B cell (primary cell): ENCODE measurements around the gene MPPE1. TPM values are rescaled to one million over a fixed set of nuclear protein-coding genes. Genes with fewer than 3 reads are reported as not detected.

ENCODE experiments used
- ATAC-seq: fragments of 200-7000 bp; cut with Tn5 transposase; one replicate; pipeline ENCODE4 v1.10.0; 2021; ENCODE audit warnings: low read depth, mild to moderate bottlenecking, moderate number of reproducible peaks, moderate library complexity
- CTCF ChIA-PET: fragments of 350-600 bp; sonication (Branson Sonifier 250); formaldehyde crosslinking; loops from one replicate; lab custom pipeline; 2021; ENCODE audit warnings: antibody characterized with exemption, inconsistent platforms; lab: Charles Lee
- POLR2A ChIA-PET: fragments of 350-600 bp; sonication (Branson Sonifier 250); formaldehyde crosslinking; loops from one replicate; lab custom pipeline; 2021; ENCODE audit warnings: antibody characterized with exemption; lab: Charles Lee
- DNase-seq: peaks from one replicate; pipeline ENCODE4 v3.0.0; 2013
- H2AFZ ChIP-seq: 2 replicates; pipeline ENCODE4 v1.6.1; 2012; ENCODE audit warnings: mild to moderate bottlenecking, low read depth, low read length; ENCODE audit not compliant: insufficient read depth, poor library complexity, severe bottlenecking
- H3K27ac ChIP-seq, 2 donors: 1 replicate in 1 of 2; 2 replicates in 1 of 2; pipeline ENCODE4 v1.5.1; 2012 to 2013; ENCODE audit warnings: low read length in 2 of 2, mild to moderate bottlenecking in 2 of 2, moderate library complexity in 1 of 2
- H3K27me3 ChIP-seq, 4 experiments: fragments of 200-600 bp in 1 of 4; sonication (generic) in 1 of 4; replicated peaks in 1 of 4; 1 replicate in 2 of 4; 2 replicates in 2 of 4; pipeline versions ENCODE4 v1.6.1 to v1.7.0; 2013 to 2016; ENCODE audit warnings: low read length in 3 of 4, mild to moderate bottlenecking in 2 of 4, mixed read lengths in 1 of 4, moderate library complexity in 1 of 4; ENCODE audit not compliant: insufficient read depth in 4 of 4, control insufficient read depth in 3 of 4; ENCODE audit errors: control extremely low read depth in 1 of 4
- H3K36me3 ChIP-seq, 2 experiments: replicated peaks in 1 of 2; 1 replicate in 1 of 2; 2 replicates in 1 of 2; pipeline versions ENCODE4 v1.6.1 to v1.7.1; 2013; ENCODE audit warnings: low read length in 1 of 2; ENCODE audit not compliant: insufficient read depth in 2 of 2, control insufficient read depth in 1 of 2; ENCODE audit errors: control extremely low read depth in 1 of 2, extremely low read depth in 1 of 2
- H3K4me1 ChIP-seq, 2 donors: fragments of 200-600 bp in 1 of 2; sonication (generic) in 1 of 2; 1 replicate in 1 of 2; 2 replicates in 1 of 2; pipeline versions ENCODE4 v1.5.1 to v1.6.1; 2013 to 2017; ENCODE audit warnings: low read length in 2 of 2; ENCODE audit not compliant: control insufficient read depth in 2 of 2, insufficient read depth in 2 of 2
- H3K4me2 ChIP-seq: replicated peaks from 2 replicates; pipeline ENCODE3; 2012; ENCODE audit warnings: mild to moderate bottlenecking, low read depth, low read length; ENCODE audit not compliant: poor library complexity, severe bottlenecking
- H3K4me3 ChIP-seq, 5 experiments: fragments of 200-600 bp in 1 of 5; sonication (generic) in 1 of 5; 1 replicate in 3 of 5; 2 replicates in 2 of 5; pipeline versions ENCODE4 v1.5.1 to v1.7.0; 2011 to 2016; ENCODE audit warnings: low read length in 4 of 5, mild to moderate bottlenecking in 4 of 5, low read depth in 2 of 5, control low read depth in 1 of 5, moderate library complexity in 1 of 5; ENCODE audit not compliant: insufficient read depth in 1 of 5; ENCODE audit errors: control extremely low read depth in 1 of 5, extremely low read depth in 1 of 5
- H3K79me2 ChIP-seq: fragments of 200-600 bp; sonication (generic); one replicate; pipeline ENCODE4 v1.6.0; 2016; ENCODE audit warnings: low read length; ENCODE audit not compliant: control insufficient read depth, insufficient read depth
- H3K9ac ChIP-seq: fragments of 200-600 bp; sonication (generic); 2 replicates; pipeline ENCODE4 v1.6.1; 2017; ENCODE audit warnings: mild to moderate bottlenecking, low read length, moderate library complexity
- H3K9me3 ChIP-seq, 3 donors: one replicate each; pipeline versions ENCODE4 v1.6.1 to v1.7.1; 2013; ENCODE audit warnings: low read length in 2 of 3; ENCODE audit not compliant: control insufficient read depth in 2 of 3, insufficient read depth in 1 of 3; ENCODE audit errors: control extremely low read depth in 1 of 3
- H4K20me1 ChIP-seq: 2 replicates; pipeline ENCODE4 v1.6.0; 2012; ENCODE audit warnings: mild to moderate bottlenecking, low read length; ENCODE audit not compliant: insufficient read depth, control insufficient read depth, poor library complexity, severe bottlenecking
- H3K27ac Mint-ChIP-seq: one replicate; pipeline ENCODE4 v1.8.0; 2021; ENCODE audit warnings: mixed read lengths
- H3K27me3 Mint-ChIP-seq: one replicate; pipeline ENCODE4 v1.8.0; 2021; ENCODE audit warnings: mixed read lengths
- H3K4me1 Mint-ChIP-seq: one replicate; pipeline ENCODE4 v1.8.0; 2021; ENCODE audit warnings: mixed read lengths
- H3K4me3 Mint-ChIP-seq: one replicate; pipeline ENCODE4 v1.8.0; 2021; ENCODE audit warnings: mixed read lengths
- H3K9me3 Mint-ChIP-seq: one replicate; pipeline ENCODE4 v1.8.0; 2022; ENCODE audit warnings: mixed read lengths; ENCODE audit not compliant: insufficient read depth
- EZH2 ChIP-seq: IDR thresholded peaks from 2 replicates; pipeline ENCODE4 v1.6.1; 2012; ENCODE audit warnings: borderline replicate concordance, low read depth, mild to moderate bottlenecking, moderate library complexity, low read length; ENCODE audit not compliant: insufficient read depth, poor library complexity, severe bottlenecking
- whole genome bisulfite sequencing: methylation state at CpG from one replicate; pipeline ENCODE4 v1.1.5; 2013; ENCODE audit warnings: missing lambda C conversion rate; ENCODE audit not compliant: insufficient coverage; 5-methylcytosine and 5-hydroxymethylcytosine counted together
- intact Hi-C: fragments of 100-400 bp; cut with micrococcal nuclease; formaldehyde crosslinking; loops from one replicate; pipeline ENCODE4 v1.10.0; 2022
- polyA plus RNA-seq: library from polyadenylated mRNA; depleted of rRNA; stranded (reverse); fragments of >200 nt; gene quantifications from 2 replicates; pipeline ENCODE4 v1.2.3, GENCODE V29; 2012
- total RNA-seq, 2 donors: library from RNA; stranded (reverse); fragments of 120-200 nt in 1 of 2; gene quantifications; 1 replicate in 1 of 2; 2 replicates in 1 of 2; pipeline versions ENCODE4 v1.2.3 to v1.2.4, GENCODE V29; 2013 to 2022
- TF ChIP-seq, protein P1 (sequence below): fragments of 200-600 bp; IDR thresholded peaks from one replicate; pipeline ENCODE4 v1.8.0; 2022; ENCODE audit warnings: antibody characterized with exemption, mild to moderate bottlenecking

The MPPE1 gene
- total and polyA plus RNA-seq, 2 donors (not counting 1 experiment from before 2014, with no cell fraction given): 51.1 to 57.5 TPM

DNA sequence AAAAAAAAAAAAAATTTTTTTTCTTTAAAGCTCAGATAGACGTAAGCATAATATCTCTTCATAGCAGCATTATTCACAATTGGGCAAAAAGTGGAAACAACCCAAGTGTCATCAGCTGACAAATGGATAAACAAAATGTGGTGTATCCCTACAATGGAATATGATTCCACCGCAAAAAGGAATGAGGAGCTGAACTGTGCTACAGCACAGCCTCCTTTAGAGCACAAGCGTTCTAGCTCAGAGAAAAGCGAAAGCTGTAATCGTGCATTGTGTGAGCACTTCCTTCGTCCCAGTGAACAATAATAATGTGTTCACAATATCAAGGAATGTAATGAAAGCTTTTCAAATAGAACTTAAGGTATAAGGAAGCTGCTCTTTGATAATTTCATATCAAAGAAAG, 68.6 kb downstream of the MPPE1 start:
- no peaks in the 10 kb centered on the region for H3K9me3 ChIP-seq
- no peak overlapping the region for H3K4me3 ChIP-seq
- no peaks in the 10 kb centered on the region for H3K4me1 ChIP-seq
- TF ChIP-seq, protein P1, sequence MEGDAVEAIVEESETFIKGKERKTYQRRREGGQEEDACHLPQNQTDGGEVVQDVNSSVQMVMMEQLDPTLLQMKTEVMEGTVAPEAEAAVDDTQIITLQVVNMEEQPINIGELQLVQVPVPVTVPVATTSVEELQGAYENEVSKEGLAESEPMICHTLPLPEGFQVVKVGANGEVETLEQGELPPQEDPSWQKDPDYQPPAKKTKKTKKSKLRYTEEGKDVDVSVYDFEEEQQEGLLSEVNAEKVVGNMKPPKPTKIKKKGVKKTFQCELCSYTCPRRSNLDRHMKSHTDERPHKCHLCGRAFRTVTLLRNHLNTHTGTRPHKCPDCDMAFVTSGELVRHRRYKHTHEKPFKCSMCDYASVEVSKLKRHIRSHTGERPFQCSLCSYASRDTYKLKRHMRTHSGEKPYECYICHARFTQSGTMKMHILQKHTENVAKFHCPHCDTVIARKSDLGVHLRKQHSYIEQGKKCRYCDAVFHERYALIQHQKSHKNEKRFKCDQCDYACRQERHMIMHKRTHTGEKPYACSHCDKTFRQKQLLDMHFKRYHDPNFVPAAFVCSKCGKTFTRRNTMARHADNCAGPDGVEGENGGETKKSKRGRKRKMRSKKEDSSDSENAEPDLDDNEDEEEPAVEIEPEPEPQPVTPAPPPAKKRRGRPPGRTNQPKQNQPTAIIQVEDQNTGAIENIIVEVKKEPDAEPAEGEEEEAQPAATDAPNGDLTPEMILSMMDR: no peak
- TF ChIP-seq EZH2: no peak
- Mint-ChIP-seq H3K27me3 (peaks cover 4% of the 10 kb centered on the region), H3K27ac (no peak overlapping the region), H3K4me3 (no peak overlapping the region), H3K9me3 (no peaks in the 10 kb centered on the region), H3K4me1 (no peaks in the 10 kb centered on the region)
- ATAC-seq: no peak
- WGBS: 96% methylated on average over 2 of the region's 6 CpGs
- H2AFZ ChIP-seq: no peak overlapping the region
- H3K27ac ChIP-seq: no peak overlapping the region
- no peak overlapping the region for H3K4me2 ChIP-seq
- no peaks in the 10 kb centered on the region for H4K20me1 ChIP-seq
- peaks cover 0 to 2% (median 0%) of the 10 kb centered on the region in 4 experiments for H3K27me3 ChIP-seq
- no peaks in the 10 kb centered on the region for H3K79me2 ChIP-seq
- POLR2A ChIA-PET: no interaction called here
- no peak for DNase-seq
- CTCF ChIA-PET: no interaction called here
- H3K36me3 ChIP-seq: no peaks in the 10 kb centered on the region
- no peak overlapping the region for H3K9ac ChIP-seq
- intact Hi-C loops: no loop called here

DNA sequence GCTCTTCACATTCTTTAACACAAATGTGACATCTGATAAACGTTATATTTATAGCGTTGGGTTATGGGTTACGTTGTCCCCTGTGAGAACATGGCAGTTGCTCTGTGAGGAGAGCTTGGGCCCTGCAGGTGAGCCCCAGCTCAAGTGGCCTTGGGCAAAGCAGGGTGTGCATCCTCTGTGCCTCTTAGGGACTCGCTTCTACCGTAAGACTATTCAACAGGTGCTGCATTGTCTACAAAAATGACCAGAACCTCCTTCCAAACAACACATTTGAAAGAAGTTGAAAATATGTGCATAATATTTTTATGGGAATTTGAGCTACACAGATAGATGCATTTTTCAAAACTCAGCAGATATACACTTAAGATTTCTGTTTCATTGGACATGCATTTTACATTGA, 73.3 kb downstream of the MPPE1 start:
- Mint-ChIP-seq H3K4me1 (no peaks in the 10 kb centered on the region), H3K27me3 (peaks cover 12% of the 10 kb centered on the region), H3K9me3 (no peaks in the 10 kb centered on the region), H3K27ac (no peak overlapping the region), H3K4me3 (no peak overlapping the region)
- TF ChIP-seq, protein P1: no peak
- no peak for TF ChIP-seq EZH2
- Histone ChIP-seq H3K4me3 (no peak overlapping the region), H3K4me1 (no peaks in the 10 kb centered on the region), H3K9me3 (no peaks in the 10 kb centered on the region), H4K20me1 (no peaks in the 10 kb centered on the region), H3K79me2 (no peaks in the 10 kb centered on the region), H2AFZ (no peak overlapping the region), H3K27ac (no peak overlapping the region), H3K4me2 (no peak overlapping the region), H3K27me3 (no peaks in the 10 kb centered on the region), H3K36me3 (no peaks in the 10 kb centered on the region), H3K9ac (no peak overlapping the region)
- DNase-seq (no peak), ATAC-seq (no peak)
- 83% methylated on average over 1 of the region's 5 CpGs for WGBS
- intact Hi-C loops: no loop called here
- ChIA-PET POLR2A (no interaction called here), CTCF (interaction anchor here (1.4 kb wide), 1 partner anchor 12 kb away, joined by 3 read pairs; no protein-coding TSS in a partner anchor)

Other genes with a start within 250 kb of the MPPE1 start
- gene GNAL, start 219.1 kb downstream of the MPPE1 start, total RNA-seq: 0.12 and 0.36 TPM in 2 replicates
- gene GNAL, start 219.1 kb downstream of the MPPE1 start, polyA plus RNA-seq: 0.01 and 0.10 TPM in 2 replicates
- gene CHMP1B, start 56.9 kb downstream of the MPPE1 start, total RNA-seq: 52.2 and 55.4 TPM in 2 replicates
- 86.0 and 108 TPM in 2 replicates for gene CHMP1B, start 56.9 kb downstream of the MPPE1 start, polyA plus RNA-seq
- gene IMPA2, start 73.2 kb upstream of the MPPE1 start, total RNA-seq: 9.8 and 11.7 TPM in 2 replicates
- 5.9 and 8.0 TPM in 2 replicates for gene IMPA2, start 73.2 kb upstream of the MPPE1 start, polyA plus RNA-seq
- not detected in 2 replicates for gene ANKRD62, start 185.5 kb upstream of the MPPE1 start, total RNA-seq
- gene ANKRD62, start 185.5 kb upstream of the MPPE1 start, polyA plus RNA-seq: not detected in 2 replicates